Fibroblast of lung (primary cell): ENCODE data around the gene TRPM7.

Experiments used
- EZH2 ChIP-seq: IDR thresholded peaks from 2 replicates; pipeline ENCODE4 v1.5.1; 2012; ENCODE audit warnings: low read length, control low read depth, mild to moderate bottlenecking; ENCODE audit errors: missing control alignments
- TF ChIP-seq, protein P1 (sequence below), 2 donors: IDR thresholded peaks in 1 of 2; conservative IDR thresholded peaks in 1 of 2; 1 replicate in 1 of 2; 2 replicates in 1 of 2; pipeline ENCODE4 v1.5.1; 2011 to 2012; ENCODE audit warnings: low read length in 2 of 2, control low read depth in 1 of 2, inconsistent platforms in 1 of 2, low read depth in 1 of 2, mild to moderate bottlenecking in 1 of 2

DNA sequence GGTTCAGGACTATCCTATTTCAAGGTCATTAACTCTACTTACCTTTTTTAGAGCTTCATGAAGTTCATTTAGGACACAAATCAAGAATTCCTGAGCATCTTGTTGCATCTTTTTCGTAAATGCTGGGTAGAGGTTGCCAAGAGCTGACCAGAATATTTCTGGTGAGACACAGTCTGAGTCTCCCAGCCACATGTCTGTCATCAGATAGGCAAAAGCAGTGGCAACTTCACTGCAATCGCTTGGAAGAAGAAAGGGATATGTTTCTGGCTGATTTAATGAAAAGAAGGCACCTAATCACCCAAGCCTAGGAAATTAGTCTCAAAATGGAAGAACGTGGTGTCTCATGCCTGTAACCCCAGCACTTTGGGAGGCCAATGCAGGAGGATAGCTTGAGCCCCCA is 143.0 kb downstream of the TRPM7 start:
- no peak for TF ChIP-seq EZH2
- TF ChIP-seq, protein P1, sequence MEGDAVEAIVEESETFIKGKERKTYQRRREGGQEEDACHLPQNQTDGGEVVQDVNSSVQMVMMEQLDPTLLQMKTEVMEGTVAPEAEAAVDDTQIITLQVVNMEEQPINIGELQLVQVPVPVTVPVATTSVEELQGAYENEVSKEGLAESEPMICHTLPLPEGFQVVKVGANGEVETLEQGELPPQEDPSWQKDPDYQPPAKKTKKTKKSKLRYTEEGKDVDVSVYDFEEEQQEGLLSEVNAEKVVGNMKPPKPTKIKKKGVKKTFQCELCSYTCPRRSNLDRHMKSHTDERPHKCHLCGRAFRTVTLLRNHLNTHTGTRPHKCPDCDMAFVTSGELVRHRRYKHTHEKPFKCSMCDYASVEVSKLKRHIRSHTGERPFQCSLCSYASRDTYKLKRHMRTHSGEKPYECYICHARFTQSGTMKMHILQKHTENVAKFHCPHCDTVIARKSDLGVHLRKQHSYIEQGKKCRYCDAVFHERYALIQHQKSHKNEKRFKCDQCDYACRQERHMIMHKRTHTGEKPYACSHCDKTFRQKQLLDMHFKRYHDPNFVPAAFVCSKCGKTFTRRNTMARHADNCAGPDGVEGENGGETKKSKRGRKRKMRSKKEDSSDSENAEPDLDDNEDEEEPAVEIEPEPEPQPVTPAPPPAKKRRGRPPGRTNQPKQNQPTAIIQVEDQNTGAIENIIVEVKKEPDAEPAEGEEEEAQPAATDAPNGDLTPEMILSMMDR (conservative IDR thresholded peaks at IDR 0.05 in 1 of 2, IDR thresholded peaks at IDR 0.05 in 1 of 2; ENCODE audit: low read depth in 1 of 2, low read length in 2 of 2): no peak
